Measurements from ENCODE around the gene SMIM13. TPM values are rescaled to one million over a fixed set of nuclear protein-coding genes. Genes with fewer than 3 reads are reported as not detected.

The SMIM13 gene
- total and polyA plus RNA-seq, 2 donors (not counting 3 experiments of a cell fraction or from before 2014, with no cell fraction given) = 3.2 to 14.7 TPM

DNA sequence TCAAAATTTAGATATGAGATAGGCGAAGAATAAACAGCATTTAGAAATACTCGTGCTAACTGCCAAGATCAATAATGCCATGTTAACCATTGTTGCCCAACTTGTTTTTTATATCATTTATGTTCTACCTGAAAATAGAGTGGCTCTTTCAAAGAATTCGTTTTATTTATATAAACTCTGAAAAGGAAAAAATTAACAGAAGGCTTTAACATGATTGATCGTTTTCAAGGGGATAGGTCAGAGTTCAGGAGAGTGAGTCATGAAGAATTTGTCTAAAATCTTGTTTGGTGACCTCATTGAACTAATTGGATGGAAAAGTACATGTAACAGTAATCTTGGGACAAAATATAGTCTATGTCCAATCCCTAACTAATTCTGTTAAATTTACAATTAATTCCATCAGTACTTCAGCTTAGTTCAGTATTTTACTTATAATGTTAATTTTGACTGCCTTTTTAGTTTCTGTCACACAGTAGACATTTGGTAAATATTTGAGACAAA lies 38.5 kb upstream of the SMIM13 start:
- no TSS peak for BruUV-seq (replicated peaks)
- Histone ChIP-seq H3K4me1 (ENCODE audit: control insufficient read depth, extremely low read depth, insufficient read depth, low read length) (no peaks in the 10 kb centered on the region), H3K4me3 (replicated peaks in 1 of 3; ENCODE audit: insufficient read depth in 1 of 3, low read depth in 1 of 3, low read length in 3 of 3) (no peak overlapping the region), H3K79me2 (ENCODE audit: control insufficient read depth, insufficient read depth, low read length) (no peaks in the 10 kb centered on the region), H3K9ac (replicated peaks; ENCODE audit: extremely low read depth, insufficient read depth, low read length) (no peak overlapping the region), H3K4me2 (ENCODE audit: insufficient read depth, low read length) (no peak overlapping the region), H4K20me1 (replicated peaks; ENCODE audit: control insufficient read depth, extremely low read depth, insufficient read depth, low read length) (no peaks in the 10 kb centered on the region), H2AFZ (ENCODE audit: low read depth, low read length) (no peak overlapping the region), H3K27me3 (ENCODE audit: control insufficient read depth in 2 of 2, insufficient read depth in 2 of 2, low read length in 2 of 2) (no peaks in the 10 kb centered on the region), H3K27ac (ENCODE audit: insufficient read depth, low read depth, low read length) (no peak overlapping the region), H3K36me3 (ENCODE audit: control insufficient read depth in 2 of 2, extremely low read depth in 1 of 2, insufficient read depth in 2 of 2, low read length in 2 of 2) (no peaks in the 10 kb centered on the region), H3K9me3 (replicated peaks; ENCODE audit: control insufficient read depth, insufficient read depth, low read length) (no peaks in the 10 kb centered on the region), H3K9me1 (replicated peaks; ENCODE audit: control insufficient read depth, extremely low read depth, insufficient read depth, low read length) (no peaks in the 10 kb centered on the region)
- TF ChIP-seq POLR2AphosphoS5 (IDR thresholded peaks at IDR 0.05; ENCODE audit: insufficient read depth, low read depth, low read length) (no peak), JUN (IDR thresholded peaks at IDR 0.05; ENCODE audit: borderline replicate concordance, insufficient read depth, insufficient read length, low read depth) (peak; percentile 32), FOS (IDR thresholded peaks at IDR 0.05; ENCODE audit: borderline replicate concordance, insufficient read depth, low read length) (no peak)
- DNase-seq (ENCODE audit: low read depth, low spot score) = no peak
- CTCF ChIA-PET = interaction anchor here (1.5 to 2.3 kb wide), 3 partner anchors 14 to 103 kb away, joined by 3 to 18 read pairs (median 4); no protein-coding TSS in a partner anchor
- POLR2A ChIA-PET = no interaction called here
- no peak for FAIRE-seq
- intact Hi-C loops (cut with micrococcal nuclease) = no loop called here
- dilution Hi-C loops (cut with MboI; ENCODE audit: extremely low pct_ligation_motif_present, low sequenced_read_pairs) = no loop called here

DNA sequence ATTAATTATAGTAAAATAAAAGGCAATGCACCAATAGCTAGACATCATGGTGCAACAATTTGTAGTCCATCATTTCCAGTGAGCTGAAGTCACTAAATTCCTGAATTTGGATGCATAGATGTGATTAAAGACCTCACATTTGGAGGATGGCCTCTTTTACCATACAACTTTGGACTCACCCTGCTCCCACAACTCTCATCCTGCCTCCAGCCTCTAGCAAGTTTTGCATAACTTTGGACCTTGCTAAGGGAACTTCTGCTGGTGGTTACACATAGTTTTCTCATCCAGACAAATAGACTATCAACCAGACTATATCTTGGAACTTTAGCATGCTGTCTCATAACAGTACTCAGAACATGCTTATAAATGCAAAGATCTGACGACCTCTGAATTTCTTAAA lies 36.8 kb upstream of the SMIM13 start:
- DNase-seq (ENCODE audit: low read depth, low spot score) (no peak), FAIRE-seq (no peak)
- intact Hi-C loops (cut with micrococcal nuclease) (no loop called here), dilution Hi-C loops (cut with MboI; ENCODE audit: extremely low pct_ligation_motif_present, low sequenced_read_pairs) (no loop called here)
- Histone ChIP-seq H3K36me3 (ENCODE audit: control insufficient read depth in 2 of 2, extremely low read depth in 1 of 2, insufficient read depth in 2 of 2, low read length in 2 of 2) (no peaks in the 10 kb centered on the region), H3K9me1 (replicated peaks; ENCODE audit: control insufficient read depth, extremely low read depth, insufficient read depth, low read length) (no peaks in the 10 kb centered on the region), H3K9me3 (replicated peaks; ENCODE audit: control insufficient read depth, insufficient read depth, low read length) (no peaks in the 10 kb centered on the region), H4K20me1 (replicated peaks; ENCODE audit: control insufficient read depth, extremely low read depth, insufficient read depth, low read length) (no peaks in the 10 kb centered on the region), H3K27me3 (ENCODE audit: control insufficient read depth in 2 of 2, insufficient read depth in 2 of 2, low read length in 2 of 2) (no peaks in the 10 kb centered on the region), H3K4me2 (ENCODE audit: insufficient read depth, low read length) (no peak overlapping the region), H3K4me3 (replicated peaks in 1 of 3; ENCODE audit: insufficient read depth in 1 of 3, low read depth in 1 of 3, low read length in 3 of 3) (no peak overlapping the region), H3K27ac (ENCODE audit: insufficient read depth, low read depth, low read length) (no peak overlapping the region), H3K9ac (replicated peaks; ENCODE audit: extremely low read depth, insufficient read depth, low read length) (no peak overlapping the region), H3K79me2 (ENCODE audit: control insufficient read depth, insufficient read depth, low read length) (no peaks in the 10 kb centered on the region), H2AFZ (ENCODE audit: low read depth, low read length) (no peak overlapping the region), H3K4me1 (ENCODE audit: control insufficient read depth, extremely low read depth, insufficient read depth, low read length) (no peaks in the 10 kb centered on the region)
- ChIA-PET POLR2A (no interaction called here), CTCF (interaction anchor here (0.9 to 2.3 kb wide), 4 partner anchors 10 to 105 kb away, joined by 3 to 18 read pairs (median 4); no protein-coding TSS in a partner anchor)
- no TSS peak for BruUV-seq (replicated peaks)
- TF ChIP-seq GATA2 (IDR thresholded peaks at IDR 0.05; ENCODE audit: insufficient read depth, insufficient read length, low read depth, low read length) = no peak
- TF ChIP-seq, protein P1, sequence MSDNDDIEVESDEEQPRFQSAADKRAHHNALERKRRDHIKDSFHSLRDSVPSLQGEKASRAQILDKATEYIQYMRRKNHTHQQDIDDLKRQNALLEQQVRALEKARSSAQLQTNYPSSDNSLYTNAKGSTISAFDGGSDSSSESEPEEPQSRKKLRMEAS (IDR thresholded peaks at IDR 0.05; ENCODE audit: insufficient read depth, insufficient read length) = no peak
